Spleen (tissue), 11 donors: ENCODE data around the gene CFB. TPM values are rescaled to one million over a fixed set of nuclear protein-coding genes. Genes with fewer than 3 reads are reported as not detected.

Source experiments
- DNase-seq: peaks from one replicate; pipeline ENCODE4 v3.0.0-alpha.2; 2020
- H3K27ac ChIP-seq, 8 donors: fragments of 200-600 bp; sonication (generic) in 7 of 8; 1 replicate in 4 of 8; 2 replicates in 4 of 8; pipeline versions ENCODE4 v1.5.0 to v1.8.0; 2016 to 2021; ENCODE audit warnings: inconsistent platforms in 4 of 8, mild to moderate bottlenecking in 4 of 8, moderate library complexity in 1 of 8
- H3K27me3 ChIP-seq, 7 donors: fragments of 200-600 bp; sonication (generic) in 6 of 7; replicated peaks in 1 of 7; 1 replicate in 4 of 7; 2 replicates in 3 of 7; pipeline versions ENCODE4 v1.5.0 to v1.8.0; 2016 to 2021; ENCODE audit warnings: inconsistent platforms in 3 of 7, mild to moderate bottlenecking in 1 of 7
- H3K36me3 ChIP-seq, 6 donors: fragments of 200-600 bp; sonication (generic) in 5 of 6; 1 replicate in 4 of 6; 2 replicates in 2 of 6; pipeline versions ENCODE4 v1.5.0 to v1.8.0; 2016 to 2021; ENCODE audit warnings: inconsistent platforms in 2 of 6
- H3K4me1 ChIP-seq, 6 donors: fragments of 200-600 bp; sonication (generic) in 5 of 6; 1 replicate in 3 of 6; 2 replicates in 3 of 6; pipeline versions ENCODE4 v1.5.0 to v1.8.0; 2016 to 2021; ENCODE audit warnings: inconsistent platforms in 3 of 6
- H3K4me3 ChIP-seq, 8 donors: fragments of 200-600 bp; sonication (generic) in 7 of 8; 1 replicate in 4 of 8; 2 replicates in 4 of 8; pipeline versions ENCODE4 v1.5.0 to v1.8.0; 2016 to 2021; ENCODE audit warnings: inconsistent platforms in 4 of 8, mild to moderate bottlenecking in 4 of 8, moderate library complexity in 2 of 8
- H3K9me3 ChIP-seq, 8 donors: fragments of 200-600 bp; sonication (generic) in 7 of 8; 1 replicate in 4 of 8; 2 replicates in 4 of 8; pipeline versions ENCODE4 v1.5.0 to v1.8.0; 2016 to 2021; ENCODE audit warnings: inconsistent platforms in 4 of 8
- CTCF ChIP-seq, 11 experiments: fragments of 200-600 bp in 7 of 11; fragments of 450-650 bp in 4 of 11; sonication (generic) in 4 of 11; IDR thresholded peaks in 8 of 11; conservative IDR thresholded peaks in 3 of 11; 1 replicate in 7 of 11; 2 replicates in 4 of 11; pipeline versions ENCODE4 v1.4.0 to v1.8.0; 2016 to 2021; ENCODE audit warnings: antibody characterized with exemption in 11 of 11, inconsistent platforms in 4 of 11, mild to moderate bottlenecking in 1 of 11
- POLR2A ChIP-seq, 3 donors: fragments of 450-650 bp; IDR thresholded peaks; one replicate each; pipeline ENCODE4 v1.5.1; 2017; ENCODE audit warnings: antibody characterized with exemption in 3 of 3, mild to moderate bottlenecking in 1 of 3
- POLR2AphosphoS5 ChIP-seq, 3 donors: sonication (generic); formaldehyde crosslinking; IDR thresholded peaks; one replicate each; pipeline ENCODE4 v1.5.1; 2017; ENCODE audit warnings: antibody characterized with exemption in 3 of 3
- WGBS, 5 donors: extraction: QIAGEN DNeasy Blood & Tissue Kit in 3 of 5; methylation state at CpG; one replicate each; pipeline versions ENCODE4 v1.1.5 to v1.1.7; 2013 to 2018; 5-methylcytosine and 5-hydroxymethylcytosine counted together
- intact Hi-C: fragments of 100-400 bp; cut with DNase I; formaldehyde crosslinking; loops from one replicate; pipeline ENCODE4 v1.15.0; 2023; ENCODE audit warnings: low total_unique reads
- polyA plus RNA-seq, 3 donors: library from polyadenylated mRNA; stranded (reverse); fragments of 200-250 nt; gene quantifications; one replicate each; pipeline ENCODE4 v1.2.1, GENCODE V29; 2013
- total RNA-seq, 7 donors: library from RNA; depleted of rRNA in 3 of 7; stranded (reverse); fragments of >200 nt in 3 of 7; fragmentation: NEBNext Ultra II Directional in 4 of 7; extraction: Animal tissue kit (Norgen Biotek cat#: 25700) in 4 of 7; gene quantifications; one replicate each; pipeline versions ENCODE4 v1.1.0 to v1.2.1, GENCODE V29; 2016 to 2021
- donor health status: healthy with polysubstance abuse.
- donor health status: DM: no; HTN: no; CAD: no; lungs with moderate emphysema.
- donor health status: DM: no; HTN: no; CAD: no.
- donor health status: Bipolar disorder and iron deficiency.
- donor health status: healthy.
- donor health status: DM: no; HTN: no; CAD: no.
- donor health status: DM: yes; HTN: yes; CAD: no.

The CFB gene
- total and polyA plus RNA-seq, 10 donors: 5.4 to 35.8 (median 22.6) TPM

DNA sequence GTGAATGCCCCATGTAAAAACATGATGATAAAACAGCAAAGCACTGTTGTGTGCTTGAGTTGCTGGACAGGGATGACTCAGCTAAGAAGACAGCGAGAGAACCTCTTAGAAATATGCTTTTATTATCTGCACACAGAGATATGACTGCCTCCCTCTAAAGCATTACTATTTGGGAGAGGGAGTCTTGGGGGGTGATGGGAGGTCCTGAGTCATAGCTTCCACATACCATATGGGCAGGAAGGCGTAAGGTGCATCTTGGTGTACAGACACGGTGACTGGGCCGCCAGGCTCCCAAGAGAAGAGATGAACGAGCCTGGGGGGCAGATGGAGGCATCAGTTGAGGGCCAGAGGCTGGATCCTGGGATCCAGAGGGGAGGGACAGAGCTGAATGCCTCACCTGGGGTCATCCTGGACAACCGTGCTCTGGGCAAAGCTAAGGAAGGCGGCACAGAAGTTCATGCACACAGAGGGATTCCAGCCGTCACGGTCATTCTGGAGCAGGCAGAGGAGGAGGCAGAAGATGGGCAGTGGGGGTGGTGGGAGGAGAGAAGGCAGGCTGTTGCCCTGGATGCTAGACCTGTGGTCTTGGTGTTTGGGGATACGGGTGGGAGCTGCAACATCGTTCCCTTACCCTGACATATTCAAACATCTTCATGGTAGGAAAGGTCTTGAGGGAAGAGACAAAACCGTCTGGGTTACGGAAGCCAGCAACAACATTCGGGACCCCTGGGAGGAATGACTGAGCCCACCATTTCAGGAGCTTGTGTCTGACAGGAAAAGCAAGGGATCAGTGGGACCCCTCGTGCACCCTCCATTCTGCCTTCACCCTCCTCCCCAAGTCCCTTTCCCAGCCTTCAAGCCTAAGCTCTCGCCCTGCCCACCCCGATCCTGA lies 24.1 kb downstream of the CFB start:
- peak; percentile 73 for DNase-seq
- H3K4me1 ChIP-seq: peaks cover 21 to 58% (median 36%) of the 10 kb centered on the region in 6 donors
- no peaks in the 10 kb centered on the region for H3K9me3 ChIP-seq
- 79 to 86% (median 83%) methylated on average over 17 of the region's 17 CpGs for WGBS, 5 donors
- no peaks in the 10 kb centered on the region for H3K27me3 ChIP-seq
- peaks cover 0 to 71% (median 55%) of the 10 kb centered on the region in 6 donors for H3K36me3 ChIP-seq
- peak overlapping the region in 1 of 8 donors; percentile 93 for H3K4me3 ChIP-seq
- intact Hi-C loops: no loop called here
- peak overlapping the region in 5 of 8 donors; percentile 95 to 99 (median 97) for H3K27ac ChIP-seq
- TF ChIP-seq POLR2AphosphoS5 (IDR thresholded peaks at IDR 0.05) (peak in 1 of 3 donors; percentile 5), POLR2A (IDR thresholded peaks at IDR 0.05) (no peak)

DNA sequence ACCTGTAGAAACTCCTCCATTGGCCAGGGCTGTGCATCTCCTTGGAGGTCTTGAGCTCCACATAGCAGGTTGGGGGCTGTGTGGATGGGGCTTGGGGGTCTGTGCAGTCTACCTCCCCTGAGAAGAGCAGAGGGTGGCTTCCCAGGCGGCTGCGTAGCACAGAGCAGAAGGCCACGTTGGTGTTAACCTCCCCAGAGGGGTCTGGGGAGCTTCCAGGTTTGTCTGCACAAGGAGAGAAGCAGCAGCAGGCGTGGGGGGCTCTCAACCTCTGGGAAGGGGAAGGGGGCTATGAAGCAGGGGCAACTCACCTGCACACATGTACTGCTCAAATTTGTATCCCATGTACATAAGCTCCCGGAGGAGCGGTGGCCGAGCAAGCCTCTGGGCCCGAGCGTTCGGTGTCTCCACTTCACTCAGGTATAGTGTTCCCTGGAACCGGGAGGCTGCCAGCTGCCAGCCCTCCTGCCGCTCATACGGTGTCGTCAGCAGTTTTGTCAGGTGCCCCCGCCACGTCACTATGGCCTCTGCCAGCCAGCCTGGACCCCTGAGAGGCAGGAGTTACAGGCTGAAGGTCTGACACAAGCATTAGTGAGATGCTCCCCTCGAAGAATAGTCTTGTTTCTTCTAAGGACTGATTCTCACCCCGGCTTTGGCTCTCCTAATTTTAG lies 24.8 kb downstream of the CFB start:
- H3K4me3 ChIP-seq: peak overlapping the region in 7 of 8 donors; percentile 60 to 93 (median 77)
- TF ChIP-seq POLR2AphosphoS5 (IDR thresholded peaks at IDR 0.05) (peak in 2 of 3 donors; percentile 3 to 62), CTCF (IDR thresholded peaks at IDR 0.05 in 8 of 11, conservative IDR thresholded peaks at IDR 0.05 in 3 of 11) (no peak)

GRCh38 chr6:31971279-31971992 lies 25.5 kb downstream of the CFB start:
- intact Hi-C loops: no loop called here
- DNase-seq: peak; percentile 83
- WGBS, 5 donors: 25 to 40% (median 29%) methylated on average over 29 of the region's 29 CpGs

More for the DNA sequence above, 24.8 kb downstream of the CFB start:
- intact Hi-C loops: no loop called here
- DNase-seq: peak; percentile 84
- H3K27me3 ChIP-seq: no peaks in the 10 kb centered on the region
- H3K9me3 ChIP-seq: no peaks in the 10 kb centered on the region
- peaks cover 0 to 71% (median 48%) of the 10 kb centered on the region in 6 donors for H3K36me3 ChIP-seq
- H3K27ac ChIP-seq: peak overlapping the region; percentile 91 to 99 (median 98)
- 77 to 88% (median 82%) methylated on average over 16 to 18 of the region's 18 CpGs for WGBS, 5 donors
- peaks cover 21 to 62% (median 36%) of the 10 kb centered on the region in 6 donors for H3K4me1 ChIP-seq

More at GRCh38 chr6:31971279-31971992, 25.5 kb downstream of the CFB start:
- TF ChIP-seq POLR2A (IDR thresholded peaks at IDR 0.05) (no peak), POLR2AphosphoS5 (IDR thresholded peaks at IDR 0.05) (no peak), CTCF (IDR thresholded peaks at IDR 0.05 in 8 of 11, conservative IDR thresholded peaks at IDR 0.05 in 3 of 11) (no peak)
- peak overlapping the region; percentile 60 to 93 (median 75) for H3K4me3 ChIP-seq
- peak overlapping the region; percentile 91 to 99 (median 98) for H3K27ac ChIP-seq
- H3K4me1 ChIP-seq: peaks cover 21 to 62% (median 36%) of the 10 kb centered on the region in 6 donors
- no peaks in the 10 kb centered on the region for H3K27me3 ChIP-seq
- peaks cover 0 to 70% (median 41%) of the 10 kb centered on the region in 6 donors for H3K36me3 ChIP-seq
- no peaks in the 10 kb centered on the region for H3K9me3 ChIP-seq
